GM12801 (cell line): Measurements from ENCODE around the gene NLE1.
A peak's percentile ranks its signal among the peaks of the same experiment; 100 is the strongest.

Experiments used
- TF ChIP-seq, protein P1 (sequence below): IDR thresholded peaks from one replicate; pipeline ENCODE4 v1.5.1; 2011; ENCODE audit warnings: control low read depth; ENCODE audit not compliant: insufficient read length; ENCODE audit errors: extremely low read depth

Gene NLE1

DNA sequence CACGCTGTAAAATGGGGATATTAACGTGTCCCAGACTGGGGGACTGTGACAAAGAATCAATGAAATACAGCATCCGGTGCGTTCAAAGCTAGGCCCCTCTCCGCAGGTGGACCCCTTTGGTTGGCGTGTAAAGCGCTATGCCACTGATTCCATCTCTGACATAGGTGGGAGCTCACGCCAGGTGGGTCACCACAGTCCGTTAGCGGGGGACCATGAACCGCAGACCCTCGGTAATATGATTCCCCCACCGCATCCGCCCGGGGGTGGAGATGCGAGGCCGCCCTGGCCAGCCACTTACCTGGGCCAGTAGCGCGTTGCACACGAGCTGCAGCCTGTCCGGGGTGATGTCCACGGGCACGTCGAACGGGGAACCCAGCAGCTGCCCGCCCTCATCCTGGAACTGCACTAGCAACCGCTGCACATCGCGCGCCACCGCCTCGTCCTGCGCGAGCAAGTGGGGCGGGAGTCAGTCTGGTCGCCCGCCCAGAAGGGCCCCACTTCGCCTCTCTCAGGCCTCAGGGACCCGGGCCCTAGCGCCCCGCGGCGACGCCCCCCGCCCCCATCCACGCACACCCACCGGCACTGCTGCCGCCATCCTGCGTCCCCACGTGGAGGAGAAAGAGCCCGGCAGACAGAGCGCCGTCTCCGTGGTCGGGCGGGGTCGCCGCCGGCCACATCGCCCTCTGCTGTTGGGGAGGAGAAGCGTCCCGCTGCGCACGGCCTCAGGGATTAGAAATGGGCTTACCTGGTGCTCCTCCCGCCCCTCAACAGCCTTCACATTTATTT is at the start of gene NLE1:
TSS of gene NLE1 (minus strand) at position 623 of the 786 bp plus-strand sequence. CDS start at position 595, 28 bp downstream.
- TF ChIP-seq, protein P1, sequence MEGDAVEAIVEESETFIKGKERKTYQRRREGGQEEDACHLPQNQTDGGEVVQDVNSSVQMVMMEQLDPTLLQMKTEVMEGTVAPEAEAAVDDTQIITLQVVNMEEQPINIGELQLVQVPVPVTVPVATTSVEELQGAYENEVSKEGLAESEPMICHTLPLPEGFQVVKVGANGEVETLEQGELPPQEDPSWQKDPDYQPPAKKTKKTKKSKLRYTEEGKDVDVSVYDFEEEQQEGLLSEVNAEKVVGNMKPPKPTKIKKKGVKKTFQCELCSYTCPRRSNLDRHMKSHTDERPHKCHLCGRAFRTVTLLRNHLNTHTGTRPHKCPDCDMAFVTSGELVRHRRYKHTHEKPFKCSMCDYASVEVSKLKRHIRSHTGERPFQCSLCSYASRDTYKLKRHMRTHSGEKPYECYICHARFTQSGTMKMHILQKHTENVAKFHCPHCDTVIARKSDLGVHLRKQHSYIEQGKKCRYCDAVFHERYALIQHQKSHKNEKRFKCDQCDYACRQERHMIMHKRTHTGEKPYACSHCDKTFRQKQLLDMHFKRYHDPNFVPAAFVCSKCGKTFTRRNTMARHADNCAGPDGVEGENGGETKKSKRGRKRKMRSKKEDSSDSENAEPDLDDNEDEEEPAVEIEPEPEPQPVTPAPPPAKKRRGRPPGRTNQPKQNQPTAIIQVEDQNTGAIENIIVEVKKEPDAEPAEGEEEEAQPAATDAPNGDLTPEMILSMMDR = peak; percentile 61

DNA sequence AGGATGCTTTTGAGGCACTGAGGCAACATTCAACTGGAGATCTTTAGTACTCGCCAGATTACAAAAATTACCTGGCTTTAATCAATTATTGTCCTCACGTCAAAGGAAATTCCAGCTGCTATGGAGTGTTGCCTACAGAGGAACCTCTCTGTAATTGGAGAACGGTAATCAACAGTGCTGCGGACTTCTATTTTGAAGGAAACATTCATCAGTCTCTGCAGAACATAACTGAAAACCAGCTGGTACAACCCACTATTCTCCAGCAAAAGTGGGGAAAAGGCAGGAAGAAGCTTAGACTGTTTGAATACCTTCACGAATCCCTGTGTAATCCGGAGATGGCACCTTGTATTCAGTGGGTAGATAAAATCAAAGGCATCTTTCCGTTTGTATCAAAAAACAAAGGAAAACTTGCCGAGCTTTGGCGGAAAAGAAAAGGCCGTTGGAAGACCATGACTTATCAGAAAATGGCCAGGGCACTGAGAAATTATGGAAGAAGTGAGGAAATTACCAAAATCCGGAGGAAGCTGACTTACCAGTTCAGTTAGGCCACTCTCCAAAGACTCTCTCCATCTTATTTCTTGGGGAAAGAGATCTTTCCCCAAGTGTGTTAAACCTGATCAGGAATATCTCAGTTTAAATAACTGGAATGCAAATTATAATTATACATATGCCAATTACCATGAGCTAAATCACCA is 49.0 kb upstream of the NLE1 start:
- TF ChIP-seq, protein P1 = no peak

DNA sequence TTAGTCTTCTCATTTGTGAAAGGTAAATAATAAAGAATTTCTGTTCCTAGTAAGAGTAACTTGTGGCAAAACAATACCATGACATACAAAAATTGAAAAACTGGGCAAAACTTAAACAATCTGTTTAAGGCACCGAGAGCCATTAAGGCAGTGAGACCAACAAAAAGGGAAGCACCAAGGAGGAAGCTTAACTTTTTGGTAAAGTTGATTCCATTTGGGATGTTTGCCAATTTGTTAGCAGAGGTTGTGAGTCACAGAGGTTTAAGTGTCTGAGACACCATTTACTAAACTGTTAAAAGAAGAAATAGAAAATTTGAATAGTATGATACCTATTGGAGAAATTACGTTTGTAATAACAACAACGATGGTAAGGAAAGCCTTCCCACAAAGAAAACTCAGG is 47.2 kb upstream of the NLE1 start:
- TF ChIP-seq, protein P1 = no peak

DNA sequence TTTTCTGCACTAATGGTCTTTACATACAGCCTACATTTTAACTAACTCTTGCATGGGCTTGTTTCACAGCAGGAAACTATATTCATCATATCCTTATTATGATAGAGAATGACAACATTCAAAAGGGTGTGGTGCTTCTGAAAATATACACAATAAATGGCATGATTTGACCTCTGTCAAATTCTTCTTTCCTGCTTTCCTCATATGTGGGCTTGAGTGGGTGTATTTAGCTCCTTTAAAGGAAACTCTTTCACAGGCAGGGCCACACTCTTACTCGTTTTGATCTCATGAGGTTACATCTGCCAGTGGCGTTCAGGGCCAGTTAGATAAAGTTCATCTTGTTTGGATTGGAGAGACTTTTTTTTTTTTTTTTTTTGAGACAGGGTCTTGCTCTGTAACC is 46.0 kb upstream of the NLE1 start:
- TF ChIP-seq, protein P1 = no peak

GRCh38 chr17:35187481-35187880 is 45.4 kb upstream of the NLE1 start:
- TF ChIP-seq, protein P1 = no peak

GRCh38 chr17:35185849-35186248 is 43.7 kb upstream of the NLE1 start:
- TF ChIP-seq, protein P1 = no peak

DNA sequence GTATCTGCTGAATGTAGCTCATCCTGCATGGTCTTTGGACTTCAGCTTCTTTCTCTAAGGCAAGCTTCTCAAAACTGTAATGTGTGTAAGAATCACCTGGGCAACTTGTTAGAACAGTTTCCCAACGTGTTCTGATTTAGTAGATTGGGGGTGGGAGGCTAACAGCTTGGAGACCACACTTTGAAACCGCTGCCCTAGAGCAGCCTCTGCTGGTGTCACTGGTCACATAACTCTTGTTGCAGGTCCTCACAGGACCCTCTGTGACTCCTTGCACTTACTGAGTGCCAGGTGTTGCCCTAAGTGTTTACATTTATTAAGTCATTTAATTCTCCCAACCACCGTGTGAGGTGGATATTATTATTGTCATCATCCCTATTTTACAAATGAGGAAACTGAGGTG is 42.2 kb upstream of the NLE1 start:
- TF ChIP-seq, protein P1 = no peak
